ENCODE results near the gene MAP4K4.

Gene MAP4K4

DNA sequence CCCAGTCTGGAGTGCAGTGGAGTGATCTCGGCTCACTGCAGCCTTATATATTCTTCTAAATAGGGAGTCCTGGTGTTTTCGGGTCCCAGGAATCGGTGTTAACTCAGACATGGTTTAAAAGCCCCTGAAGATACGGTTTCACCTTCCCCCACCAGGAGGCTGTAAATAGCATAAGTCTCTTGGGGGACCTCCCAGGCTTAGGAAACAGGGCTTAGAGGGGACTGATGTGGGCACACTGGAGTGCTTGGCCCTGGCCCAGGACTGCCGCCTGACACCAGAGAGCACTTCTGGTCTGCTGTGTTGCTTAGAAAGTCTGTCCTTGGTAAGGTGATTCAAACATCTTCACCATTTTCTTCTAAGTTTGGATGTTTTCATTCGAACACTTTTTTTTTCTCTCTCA lies 39.7 kb upstream of the MAP4K4 start:
- no peaks in the 10 kb centered on the region for H3F3A ChIP-seq (ENCODE audit: low read depth)
- H3K36me3 ChIP-seq (ENCODE audit: insufficient read depth, low read length), result no peaks in the 10 kb centered on the region
- H4K20me1 ChIP-seq (ENCODE audit: insufficient read depth, low read length, poor library complexity, severe bottlenecking), result no peaks in the 10 kb centered on the region
- peaks cover 6% of the 10 kb centered on the region for H3K4me1 ChIP-seq (ENCODE audit: insufficient read depth, low read length, poor library complexity, severe bottlenecking)
- H3K79me2 ChIP-seq (ENCODE audit: insufficient read depth, low read length), result no peaks in the 10 kb centered on the region
- no peak overlapping the region for H3K9ac ChIP-seq (ENCODE audit: low read depth, low read length, poor library complexity, severe bottlenecking)
- H3K9me2 ChIP-seq (replicated peaks; ENCODE audit: low read depth, low read length), result no peaks in the 10 kb centered on the region
- H3K9me3 ChIP-seq (ENCODE audit: insufficient read depth, low read depth, low read length), result no peaks in the 10 kb centered on the region
- TF ChIP-seq, protein P1, sequence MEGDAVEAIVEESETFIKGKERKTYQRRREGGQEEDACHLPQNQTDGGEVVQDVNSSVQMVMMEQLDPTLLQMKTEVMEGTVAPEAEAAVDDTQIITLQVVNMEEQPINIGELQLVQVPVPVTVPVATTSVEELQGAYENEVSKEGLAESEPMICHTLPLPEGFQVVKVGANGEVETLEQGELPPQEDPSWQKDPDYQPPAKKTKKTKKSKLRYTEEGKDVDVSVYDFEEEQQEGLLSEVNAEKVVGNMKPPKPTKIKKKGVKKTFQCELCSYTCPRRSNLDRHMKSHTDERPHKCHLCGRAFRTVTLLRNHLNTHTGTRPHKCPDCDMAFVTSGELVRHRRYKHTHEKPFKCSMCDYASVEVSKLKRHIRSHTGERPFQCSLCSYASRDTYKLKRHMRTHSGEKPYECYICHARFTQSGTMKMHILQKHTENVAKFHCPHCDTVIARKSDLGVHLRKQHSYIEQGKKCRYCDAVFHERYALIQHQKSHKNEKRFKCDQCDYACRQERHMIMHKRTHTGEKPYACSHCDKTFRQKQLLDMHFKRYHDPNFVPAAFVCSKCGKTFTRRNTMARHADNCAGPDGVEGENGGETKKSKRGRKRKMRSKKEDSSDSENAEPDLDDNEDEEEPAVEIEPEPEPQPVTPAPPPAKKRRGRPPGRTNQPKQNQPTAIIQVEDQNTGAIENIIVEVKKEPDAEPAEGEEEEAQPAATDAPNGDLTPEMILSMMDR (conservative IDR thresholded peaks at IDR 0.05; ENCODE audit: low read length), result 0 out of 2 replicates have a peak, but pooled peaks have one; percentile 15
- no peak for TF ChIP-seq EZH2phosphoT487 (IDR thresholded peaks at IDR 0.05; ENCODE audit: borderline replicate concordance)
- no peak overlapping the region for H2AFZ ChIP-seq (ENCODE audit: low read length)
- no peak overlapping the region for H3K4me3 ChIP-seq (ENCODE audit: low read length, poor library complexity, severe bottlenecking)
- H3K27me3 ChIP-seq (ENCODE audit: insufficient read depth, low read length, poor library complexity, severe bottlenecking), result no peaks in the 10 kb centered on the region
- no peak overlapping the region for H3K4me2 ChIP-seq (ENCODE audit: low read depth, low read length, poor library complexity, severe bottlenecking)

- Histone ChIP-seq H3K4me1 (ENCODE audit: insufficient read depth, low read length, poor library complexity, severe bottlenecking) (peaks cover 6% of the 10 kb centered on the region), H3K79me2 (ENCODE audit: insufficient read depth, low read length) (no peaks in the 10 kb centered on the region), H3K9me3 (ENCODE audit: insufficient read depth, low read depth, low read length) (no peaks in the 10 kb centered on the region), H2AFZ (ENCODE audit: low read length) (no peak overlapping the region), H4K20me1 (ENCODE audit: insufficient read depth, low read length, poor library complexity, severe bottlenecking) (no peaks in the 10 kb centered on the region), H3F3A (ENCODE audit: low read depth) (no peaks in the 10 kb centered on the region), H3K4me3 (ENCODE audit: low read length, poor library complexity, severe bottlenecking) (no peak overlapping the region), H3K9ac (ENCODE audit: low read depth, low read length, poor library complexity, severe bottlenecking) (no peak overlapping the region), H3K36me3 (ENCODE audit: insufficient read depth, low read length) (no peaks in the 10 kb centered on the region), H3K4me2 (ENCODE audit: low read depth, low read length, poor library complexity, severe bottlenecking) (no peak overlapping the region), H3K9me2 (replicated peaks; ENCODE audit: low read depth, low read length) (no peaks in the 10 kb centered on the region), H3K27me3 (ENCODE audit: insufficient read depth, low read length, poor library complexity, severe bottlenecking) (no peaks in the 10 kb centered on the region)
- TF ChIP-seq EZH2phosphoT487 (IDR thresholded peaks at IDR 0.05; ENCODE audit: borderline replicate concordance), result no peak
- TF ChIP-seq, protein P1 (conservative IDR thresholded peaks at IDR 0.05; ENCODE audit: low read length), result no peak
Observed at GRCh38 chr2:101658387-101658786, 39.1 kb upstream of the MAP4K4 start.

DNA sequence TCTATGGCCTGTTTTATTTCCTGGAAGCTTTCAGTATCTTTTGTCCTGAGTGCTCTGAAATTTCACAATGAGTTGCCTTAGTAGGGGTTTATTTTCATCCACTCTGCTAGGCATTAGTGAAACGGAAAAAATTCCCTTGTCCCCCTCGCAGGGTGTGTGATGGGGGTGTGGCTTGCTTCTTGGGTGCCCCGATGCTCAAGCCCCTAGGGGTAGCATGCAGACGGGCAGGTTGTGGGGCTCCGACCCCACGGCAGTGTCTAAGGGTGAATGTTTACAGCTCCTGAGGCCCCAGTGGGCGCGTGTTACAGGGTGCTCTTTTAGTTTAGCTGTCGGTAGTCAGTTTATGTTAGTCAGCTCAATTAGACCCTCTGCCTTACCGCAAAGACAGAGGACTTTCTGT lies 32.2 kb upstream of the MAP4K4 start:
- Histone ChIP-seq H3K79me2 (ENCODE audit: insufficient read depth, low read length) (no peaks in the 10 kb centered on the region), H3K36me3 (ENCODE audit: insufficient read depth, low read length) (no peaks in the 10 kb centered on the region), H3K4me1 (ENCODE audit: insufficient read depth, low read length, poor library complexity, severe bottlenecking) (no peaks in the 10 kb centered on the region), H3K27me3 (ENCODE audit: insufficient read depth, low read length, poor library complexity, severe bottlenecking) (no peaks in the 10 kb centered on the region), H3K4me3 (ENCODE audit: low read length, poor library complexity, severe bottlenecking) (no peak overlapping the region), H3K9me2 (replicated peaks; ENCODE audit: low read depth, low read length) (no peaks in the 10 kb centered on the region), H3K9me3 (ENCODE audit: insufficient read depth, low read depth, low read length) (no peaks in the 10 kb centered on the region), H4K20me1 (ENCODE audit: insufficient read depth, low read length, poor library complexity, severe bottlenecking) (no peaks in the 10 kb centered on the region), H3F3A (ENCODE audit: low read depth) (no peaks in the 10 kb centered on the region), H3K4me2 (ENCODE audit: low read depth, low read length, poor library complexity, severe bottlenecking) (no peak overlapping the region), H2AFZ (ENCODE audit: low read length) (no peak overlapping the region), H3K9ac (ENCODE audit: low read depth, low read length, poor library complexity, severe bottlenecking) (no peak overlapping the region)
- no peak for TF ChIP-seq EZH2phosphoT487 (IDR thresholded peaks at IDR 0.05; ENCODE audit: borderline replicate concordance)
- TF ChIP-seq, protein P1 (conservative IDR thresholded peaks at IDR 0.05; ENCODE audit: low read length), result no peak
